HEK293 (cell line): Measurements from ENCODE around the gene DNAJB11.
A peak's percentile ranks its signal among the peaks of the same experiment; 100 is the strongest.

Experiments used
- CTCF ChIA-PET: fragments of 350-600 bp; formaldehyde crosslinking; extraction: SDS; loops from one replicate; lab custom pipeline; 2021; ENCODE audit warnings: antibody characterized with exemption; lab: Yijun Ruan, JAX
- POLR2A ChIA-PET: fragments of 300-600 bp; formaldehyde crosslinking; extraction: SDS; loops from one replicate; lab custom pipeline; 2020; ENCODE audit warnings: antibody characterized with exemption, inconsistent platforms; lab: Yijun Ruan, JAX
- H3K27ac ChIP-seq: fragments of 200-500 bp; sonication (Bioruptor generic); 2 replicates; pipeline ENCODE4 v1.5.1; 2014; ENCODE audit warnings: low read depth, low read length, control low read depth, inconsistent platforms; ENCODE audit errors: extremely low read depth
- H3K36me3 ChIP-seq, 2 experiments: fragments of 200-500 bp in 1 of 2; sonication (Bioruptor generic) in 1 of 2; 1 replicate in 1 of 2; 2 replicates in 1 of 2; pipeline ENCODE4 v1.5.1; 2014 to 2017; ENCODE audit warnings: inconsistent platforms in 2 of 2, low read length in 2 of 2; ENCODE audit not compliant: control insufficient read depth in 2 of 2, insufficient read depth in 1 of 2
- H3K4me1 ChIP-seq: fragments of 200-500 bp; sonication (Bioruptor generic); 2 replicates; pipeline ENCODE4 v1.5.1; 2014; ENCODE audit warnings: mild to moderate bottlenecking, low read length, inconsistent platforms; ENCODE audit not compliant: control insufficient read depth, insufficient read depth
- H3K4me3 ChIP-seq: 2 replicates; pipeline ENCODE4 v1.5.1; 2011; ENCODE audit warnings: low read depth, mild to moderate bottlenecking, control low read depth, low read length, moderate library complexity
- H3K9me3 ChIP-seq: fragments of 200-500 bp; sonication (Bioruptor generic); 2 replicates; pipeline ENCODE4 v1.5.1; 2014; ENCODE audit warnings: low read depth, low read length, inconsistent platforms; ENCODE audit not compliant: control insufficient read depth, insufficient read depth
- ZBTB11 ChIP-seq: fragments of 450-650 bp; formaldehyde crosslinking; conservative IDR thresholded peaks from 2 replicates; pipeline ENCODE4 v1.5.1; 2016; ENCODE audit warnings: low read depth, missing biosample characterization, missing genetic modification characterization
- ZBTB17 ChIP-seq: fragments of 450-650 bp; formaldehyde crosslinking; IDR thresholded peaks from 2 replicates; pipeline ENCODE4 v1.5.1; 2016; ENCODE audit warnings: missing biosample characterization, missing genetic modification characterization
- ZBTB26 ChIP-seq: fragments of 450-650 bp; formaldehyde crosslinking; optimal IDR thresholded peaks from 2 replicates; pipeline ENCODE3; 2016; ENCODE audit warnings: missing biosample characterization, mild to moderate bottlenecking, missing genetic modification characterization
- ZNF146 ChIP-seq: fragments of 450-650 bp; formaldehyde crosslinking; IDR thresholded peaks from 2 replicates; pipeline ENCODE4 v1.5.1; 2016; ENCODE audit warnings: missing biosample characterization, missing genetic modification characterization
- ZNF174 ChIP-seq: fragments of 450-650 bp; formaldehyde crosslinking; IDR thresholded peaks from 2 replicates; pipeline ENCODE4 v1.5.0; 2017; ENCODE audit warnings: missing biosample characterization, mild to moderate bottlenecking, missing genetic modification characterization
- ZNF19 ChIP-seq: fragments of 450-650 bp; formaldehyde crosslinking; IDR thresholded peaks from 2 replicates; pipeline ENCODE4; 2016; ENCODE audit warnings: missing biosample characterization, missing genetic modification characterization, low read depth
- ZNF311 ChIP-seq: fragments of 450-650 bp; formaldehyde crosslinking; IDR thresholded peaks from 2 replicates; pipeline ENCODE4 v1.5.1; 2017; ENCODE audit warnings: missing biosample characterization, missing genetic modification characterization, borderline replicate concordance
- ZNF335 ChIP-seq: fragments of 450-650 bp; formaldehyde crosslinking; conservative IDR thresholded peaks from 2 replicates; pipeline ENCODE4 v1.5.1; 2016; ENCODE audit warnings: missing biosample characterization, missing genetic modification characterization
- ZNF404 ChIP-seq: fragments of 450-650 bp; formaldehyde crosslinking; IDR thresholded peaks from 2 replicates; pipeline ENCODE4 v1.5.1; 2017; ENCODE audit warnings: missing biosample characterization, missing genetic modification characterization
- ZNF514 ChIP-seq: fragments of 450-650 bp; formaldehyde crosslinking; IDR thresholded peaks from 2 replicates; pipeline ENCODE4 v1.5.1; 2016; ENCODE audit warnings: missing biosample characterization, missing genetic modification characterization
- ZNF660 ChIP-seq: fragments of 450-650 bp; IDR thresholded peaks from 2 replicates; pipeline ENCODE4 v1.5.1; 2018; ENCODE audit warnings: missing biosample characterization, mild to moderate bottlenecking, missing genetic modification characterization
- ZNF791 ChIP-seq: fragments of 450-650 bp; formaldehyde crosslinking; IDR thresholded peaks from 2 replicates; pipeline ENCODE4 v1.5.1; 2016; ENCODE audit warnings: missing biosample characterization, missing genetic modification characterization
- TF ChIP-seq, protein P1 (sequence below): fragments of 450-650 bp; formaldehyde crosslinking; IDR thresholded peaks from 2 replicates; pipeline ENCODE4 v1.5.1; 2017; ENCODE audit warnings: missing biosample characterization, missing genetic modification characterization

Gene DNAJB11

GRCh38 chr3:186570096-186570940 is at the start of gene DNAJB11 (continued):
- TF ChIP-seq ZBTB11 (tag by site-specific recombination) = peak; percentile 92
- peak; percentile 24 for TF ChIP-seq ZBTB26
- TF ChIP-seq ZNF660 = peak; percentile 51
- no peak for TF ChIP-seq ZNF514 (tag by site-specific recombination)
- peak; percentile 84 for TF ChIP-seq ZNF335 (tag by site-specific recombination)

DNA sequence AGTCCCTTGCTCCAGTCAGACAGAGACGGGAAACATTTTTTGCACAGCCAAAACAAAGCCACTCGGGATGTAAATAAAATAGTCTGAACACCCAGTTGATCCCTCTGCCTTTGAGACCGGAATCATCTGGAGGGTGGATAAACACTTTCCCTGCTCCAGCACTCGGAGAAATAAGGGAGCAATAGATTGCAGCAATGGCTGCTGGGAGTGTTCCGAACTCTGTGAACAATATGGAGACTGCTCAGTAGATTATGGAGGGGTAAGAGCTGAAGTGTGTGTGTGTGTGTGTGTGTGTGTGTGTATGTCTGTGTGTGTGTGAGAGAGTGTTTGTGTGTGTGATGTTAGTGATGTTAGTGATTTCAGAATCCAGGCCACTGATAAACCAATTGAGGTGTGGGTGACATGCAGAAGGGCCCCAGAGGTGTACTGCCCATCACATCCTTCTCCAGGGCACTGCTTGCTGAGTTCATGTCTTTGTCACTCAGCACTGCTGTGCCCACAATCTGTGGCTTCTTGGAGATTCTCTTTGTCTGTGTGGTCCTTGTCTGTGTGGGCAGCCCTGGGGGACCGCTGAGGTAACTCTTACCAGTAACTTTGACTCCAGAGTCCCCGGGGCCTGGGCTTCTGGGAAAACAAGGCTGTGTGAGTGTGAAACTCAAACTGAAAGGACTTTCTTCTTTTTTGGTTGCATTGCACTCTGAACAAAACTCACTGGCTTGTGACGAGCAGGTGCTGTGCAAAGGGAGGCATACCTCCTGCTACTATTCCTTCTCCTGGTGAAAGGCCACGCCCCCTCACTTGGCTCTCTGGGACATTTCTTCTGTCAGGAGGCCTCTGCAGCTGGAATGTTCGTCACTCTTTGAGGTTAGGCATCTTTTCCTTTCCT is 49.3 kb upstream of the DNAJB11 start:
- TF ChIP-seq ZBTB17 (tag by site-specific recombination) (peak; percentile 41; the same call in 1 of the 2 replicates), ZNF146 (tag by site-specific recombination) (no peak)
- TF ChIP-seq, protein P1, sequence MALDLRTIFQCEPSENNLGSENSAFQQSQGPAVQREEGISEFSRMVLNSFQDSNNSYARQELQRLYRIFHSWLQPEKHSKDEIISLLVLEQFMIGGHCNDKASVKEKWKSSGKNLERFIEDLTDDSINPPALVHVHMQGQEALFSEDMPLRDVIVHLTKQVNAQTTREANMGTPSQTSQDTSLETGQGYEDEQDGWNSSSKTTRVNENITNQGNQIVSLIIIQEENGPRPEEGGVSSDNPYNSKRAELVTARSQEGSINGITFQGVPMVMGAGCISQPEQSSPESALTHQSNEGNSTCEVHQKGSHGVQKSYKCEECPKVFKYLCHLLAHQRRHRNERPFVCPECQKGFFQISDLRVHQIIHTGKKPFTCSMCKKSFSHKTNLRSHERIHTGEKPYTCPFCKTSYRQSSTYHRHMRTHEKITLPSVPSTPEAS (tag by site-specific recombination) = peak; percentile 44; the same call in 1 of the 2 replicates
- ChIA-PET CTCF (no interaction called here), POLR2A (no interaction called here)
- Histone ChIP-seq H3K27ac (no peak overlapping the region), H3K9me3 (no peaks in the 10 kb centered on the region), H3K36me3 (no peaks in the 10 kb centered on the region), H3K4me3 (no peak overlapping the region), H3K4me1 (no peaks in the 10 kb centered on the region)

- no peak for TF ChIP-seq ZNF19 (tag by site-specific recombination)
- TF ChIP-seq ZNF404 (tag by site-specific recombination) = no peak
- TF ChIP-seq ZNF311 = no peak
- TF ChIP-seq ZNF791 (tag by site-specific recombination) = no peak
- TF ChIP-seq ZNF174 = no peak
- no peaks in the 10 kb centered on the region for H3K36me3 ChIP-seq
- CTCF ChIA-PET = no interaction called here
- POLR2A ChIA-PET = no interaction called here
- H3K4me3 ChIP-seq = no peak overlapping the region
- H3K4me1 ChIP-seq = no peaks in the 10 kb centered on the region
- H3K27ac ChIP-seq = no peak overlapping the region
- no peaks in the 10 kb centered on the region for H3K9me3 ChIP-seq
These were observed 47.5 kb upstream of the DNAJB11 start for GRCh38 chr3:186523022-186523421.
